GM12892 (cell line): ENCODE data around the gene CYP46A1.

Experiments used
- POLR2A ChIP-seq: IDR thresholded peaks from 2 replicates; pipeline ENCODE4 v1.6.1; 2011; ENCODE audit warnings: low read depth, low read length, control low read depth
- POLR2AphosphoS5 ChIP-seq: IDR thresholded peaks from 2 replicates; pipeline ENCODE4 v1.6.1; 2011; ENCODE audit warnings: low read depth, low read length, control low read depth

- TF ChIP-seq POLR2AphosphoS5 (no peak), POLR2A (no peak)
Measured at GRCh38 chr14:99651953-99652746, 31.9 kb upstream of the CYP46A1 start.
